HG03442 (cell line): ENCODE measurements around the gene THSD7B.
"Not testable (repeated sequence)": the region's sequence is repeated elsewhere in the genome, so short reads cannot be mapped to it uniquely, and the experiment has no call there.

Experiments
- ATAC-seq: cut with Tn5 transposase; IDR thresholded peaks from one replicate; pipeline ENCODE4 v1.9.1; 2021; ENCODE audit warnings: mild to moderate bottlenecking, moderate library complexity; ENCODE audit not compliant: unreplicated experiment

The THSD7B gene

GRCh38 chr2:137670111-137670510, 904.8 kb downstream of the THSD7B start:
- ATAC-seq, result no peak

- no peak for ATAC-seq
These were observed 907.7 kb downstream of the THSD7B start for GRCh38 chr2:137672989-137673552.

GRCh38 chr2:137674991-137675390, 909.6 kb downstream of the THSD7B start:
- no peak for ATAC-seq

GRCh38 chr2:137675584-137676327, 910.4 kb downstream of the THSD7B start:
- ATAC-seq, result no peak

- no peak for ATAC-seq
These were observed 911.0 kb downstream of the THSD7B start for GRCh38 chr2:137676346-137676745.

- no peak for ATAC-seq
These were observed 912.1 kb downstream of the THSD7B start for GRCh38 chr2:137677466-137677865.

- ATAC-seq, result no peak
These were observed 924.2 kb downstream of the THSD7B start for GRCh38 chr2:137689549-137689948.

- no peak for ATAC-seq
These were observed 928.2 kb downstream of the THSD7B start for GRCh38 chr2:137693534-137693933.

GRCh38 chr2:137696916-137697315, 931.6 kb downstream of the THSD7B start:
- no peak for ATAC-seq

GRCh38 chr2:137700250-137700649, 934.9 kb downstream of the THSD7B start:
- ATAC-seq, result not testable (repeated sequence)

- no peak for ATAC-seq
These were observed 935.3 kb downstream of the THSD7B start for GRCh38 chr2:137700681-137701080.

GRCh38 chr2:137705296-137705695, 940.0 kb downstream of the THSD7B start:
- ATAC-seq, result no peak

- no peak for ATAC-seq
These were observed 941.7 kb downstream of the THSD7B start for GRCh38 chr2:137706786-137707613.

GRCh38 chr2:137708311-137708710, 943.0 kb downstream of the THSD7B start:
- ATAC-seq, result no peak

- no peak for ATAC-seq
These were observed 950.4 kb downstream of the THSD7B start for GRCh38 chr2:137715731-137716191.

GRCh38 chr2:137718786-137719185, 953.4 kb downstream of the THSD7B start:
- no peak for ATAC-seq

- ATAC-seq, result no peak
These were observed 956.4 kb downstream of the THSD7B start for GRCh38 chr2:137721733-137722132.

GRCh38 chr2:137724912-137725311, 959.6 kb downstream of the THSD7B start:
- no peak for ATAC-seq
